Peyer's patch (tissue), 4 donors: ENCODE measurements around the gene LRRC8C.

Source experiments
- CTCF ChIP-seq, 6 experiments: fragments of 450-650 bp in 4 of 6; fragments of 200-600 bp in 2 of 6; sonication (generic) in 1 of 6; IDR thresholded peaks; one replicate each; pipeline ENCODE4 v1.5.1; 2017 to 2019; ENCODE audit warnings: antibody characterized with exemption in 6 of 6, mild to moderate bottlenecking in 3 of 6, moderate library complexity in 1 of 6
- POLR2A ChIP-seq, 2 donors: fragments of 450-650 bp; IDR thresholded peaks; one replicate each; pipeline ENCODE4 v1.5.1; 2017; ENCODE audit warnings: antibody characterized with exemption in 2 of 2, mild to moderate bottlenecking in 2 of 2, moderate library complexity in 2 of 2

GRCh38 chr1:89739844-89740216, 106.9 kb downstream of the LRRC8C start:
- TF ChIP-seq CTCF (IDR thresholded peaks at IDR 0.05) (no peak), POLR2A (IDR thresholded peaks at IDR 0.05) (peak in 1 of 2 donors; percentile 9)
